NCI-H2196 (cell line): ENCODE measurements around the gene NKD1.
A peak's percentile ranks its signal among the peaks of the same experiment; 100 is the strongest.

ENCODE experiments used
- DNase-seq: peaks from one replicate; lab custom pipeline; 2025; ENCODE audit not compliant: unreplicated experiment; lab: John Stamatoyannopoulos, UW

The NKD1 gene

GRCh38 chr16:50643192-50643591 lies 95.0 kb downstream of the NKD1 start:
- no peak for DNase-seq

DNA sequence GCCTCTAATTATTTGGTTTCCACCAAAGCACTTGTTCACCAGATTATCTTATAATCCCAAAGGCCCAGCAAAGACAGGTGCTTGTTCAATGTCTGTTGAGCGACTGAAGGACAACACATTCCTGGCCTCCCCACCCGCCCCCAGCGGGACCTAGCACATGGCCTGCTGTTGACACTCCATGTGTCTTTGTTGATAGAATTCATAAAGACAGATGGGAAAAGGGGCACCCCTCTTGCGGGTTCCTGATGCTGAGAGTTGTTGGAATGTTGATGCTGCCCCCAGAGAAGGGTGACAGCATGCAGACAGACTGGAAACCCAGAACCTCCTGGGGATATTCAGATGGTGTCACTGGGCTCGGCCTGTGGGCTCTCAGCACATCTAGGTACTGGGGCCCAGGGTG lies 96.0 kb downstream of the NKD1 start:
- no peak for DNase-seq

GRCh38 chr16:50644729-50645128 lies 96.5 kb downstream of the NKD1 start:
- DNase-seq, result no peak

DNA sequence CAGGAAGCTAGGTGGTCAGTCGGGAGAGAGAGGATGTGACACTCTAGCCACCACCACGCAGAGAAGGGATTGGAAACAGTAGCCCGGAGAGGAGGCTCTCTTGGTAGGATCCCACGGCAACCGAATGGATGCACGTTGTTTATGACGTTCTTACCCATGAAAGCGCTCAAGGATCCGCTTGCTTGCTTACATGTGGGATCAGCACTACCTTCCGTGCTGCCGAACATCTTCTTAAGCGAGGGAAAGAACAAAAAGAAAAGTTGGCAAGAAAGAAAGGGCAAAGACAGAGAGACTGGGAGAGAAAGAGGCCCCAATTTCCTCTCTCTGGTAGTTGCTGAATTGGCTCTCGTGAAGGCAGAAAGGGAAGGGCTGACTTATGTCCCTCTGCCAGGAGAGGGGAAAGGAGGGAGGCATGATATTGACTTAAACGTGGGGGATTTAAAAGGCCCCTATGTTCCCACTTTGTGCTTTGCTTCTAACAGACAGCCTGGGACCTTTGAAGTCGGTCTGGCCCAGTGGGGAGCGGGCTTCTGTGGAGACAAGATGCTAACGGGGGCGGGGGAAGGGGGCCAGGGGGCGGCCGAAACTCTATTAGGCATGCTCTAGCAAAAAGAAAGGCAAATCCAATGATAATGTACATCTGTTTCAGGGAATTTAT lies 97.5 kb downstream of the NKD1 start:
- no peak for DNase-seq

DNA sequence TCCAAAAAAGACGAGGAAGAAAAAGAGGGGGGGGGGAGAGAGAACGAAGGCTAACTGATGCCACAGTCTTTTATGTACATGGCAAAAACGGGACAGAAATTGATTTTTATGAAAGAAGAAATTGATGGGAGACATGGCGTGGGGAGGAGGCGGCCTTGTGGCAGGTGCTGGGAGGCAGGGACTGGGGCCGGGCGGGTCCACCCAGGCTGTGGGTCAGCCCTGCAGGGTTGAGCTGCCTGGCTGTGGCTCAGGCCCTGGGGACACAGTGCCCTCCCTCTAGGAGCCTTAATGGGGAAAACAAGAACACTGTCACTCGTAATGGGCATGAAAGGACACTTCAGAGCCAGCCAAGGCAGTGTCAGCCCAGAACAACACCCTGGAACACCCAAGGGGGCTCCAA lies 98.1 kb downstream of the NKD1 start:
- DNase-seq, result no peak

DNA sequence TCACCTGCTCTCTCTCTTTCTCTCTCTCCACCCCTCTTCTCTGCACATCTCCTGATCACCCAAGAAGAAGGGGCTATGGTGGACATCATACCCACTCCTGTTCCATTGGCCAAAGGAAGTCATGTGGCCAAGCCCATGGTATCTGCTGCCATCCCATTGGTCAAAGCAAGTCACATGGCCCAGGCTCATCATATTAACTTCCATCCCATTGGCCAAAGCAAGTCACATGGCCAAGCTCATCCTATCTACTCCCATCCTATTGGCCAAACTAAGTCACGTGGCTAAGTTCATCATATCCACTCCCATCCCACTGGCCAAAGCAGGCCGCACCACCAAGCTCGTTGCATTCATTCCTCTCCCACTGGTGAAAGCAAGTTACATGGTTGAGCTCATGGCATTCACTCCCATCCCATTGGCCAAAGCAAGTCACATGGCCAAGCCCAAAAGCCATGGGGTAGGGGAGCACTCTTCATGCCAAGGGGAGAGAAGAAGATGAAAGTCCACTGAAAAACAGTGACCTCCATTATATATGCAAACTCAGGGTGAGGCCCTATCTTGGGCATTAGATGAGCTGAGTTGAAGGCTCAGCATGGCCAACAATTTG lies 103.7 kb downstream of the NKD1 start:
- no peak for DNase-seq

- no peak for DNase-seq
Measured at GRCh38 chr16:50652836-50653425, 104.7 kb downstream of the NKD1 start.

DNA sequence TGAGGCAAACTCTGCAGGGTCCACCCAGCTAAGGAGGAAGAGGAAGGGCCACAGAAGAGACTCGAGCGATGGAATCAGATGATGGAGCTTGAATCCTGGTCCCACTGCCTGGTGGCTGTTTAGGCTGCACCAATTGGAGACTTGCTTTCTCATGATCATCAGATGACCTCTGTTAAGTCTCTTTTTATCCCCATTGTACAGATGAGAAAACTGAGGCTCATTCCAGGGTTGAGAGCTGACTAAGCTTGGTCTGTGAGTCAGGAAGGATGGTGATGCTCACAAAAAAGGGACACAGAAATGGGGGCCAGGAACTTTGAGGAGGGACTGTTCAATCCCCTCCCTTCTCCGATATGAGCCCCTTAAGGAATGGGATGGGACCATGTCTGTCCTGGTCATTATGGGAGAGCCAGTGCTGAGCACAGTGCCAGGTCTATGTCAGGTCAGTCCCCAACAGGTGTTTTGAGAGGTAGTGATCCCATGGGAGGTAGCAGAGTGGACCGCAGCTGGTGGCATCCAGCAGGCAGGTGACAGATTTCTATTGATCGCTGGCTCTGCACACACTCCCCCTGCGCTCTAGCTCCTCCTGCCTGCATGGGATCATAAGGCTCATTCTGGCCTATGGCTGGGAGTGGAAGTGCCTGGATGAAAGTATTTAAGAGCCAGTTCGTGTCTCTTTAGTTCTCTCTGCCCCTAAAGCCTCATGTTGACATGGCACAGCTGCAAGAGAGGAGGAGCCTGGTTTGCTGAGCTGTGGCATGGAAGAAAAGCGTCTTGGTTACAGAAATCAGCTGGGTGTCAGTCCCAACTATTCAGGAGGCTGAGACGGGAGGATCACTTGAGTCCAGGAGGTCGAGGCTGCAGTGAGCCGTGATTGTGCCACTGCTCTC lies 105.7 kb downstream of the NKD1 start:
- no peak for DNase-seq

DNA sequence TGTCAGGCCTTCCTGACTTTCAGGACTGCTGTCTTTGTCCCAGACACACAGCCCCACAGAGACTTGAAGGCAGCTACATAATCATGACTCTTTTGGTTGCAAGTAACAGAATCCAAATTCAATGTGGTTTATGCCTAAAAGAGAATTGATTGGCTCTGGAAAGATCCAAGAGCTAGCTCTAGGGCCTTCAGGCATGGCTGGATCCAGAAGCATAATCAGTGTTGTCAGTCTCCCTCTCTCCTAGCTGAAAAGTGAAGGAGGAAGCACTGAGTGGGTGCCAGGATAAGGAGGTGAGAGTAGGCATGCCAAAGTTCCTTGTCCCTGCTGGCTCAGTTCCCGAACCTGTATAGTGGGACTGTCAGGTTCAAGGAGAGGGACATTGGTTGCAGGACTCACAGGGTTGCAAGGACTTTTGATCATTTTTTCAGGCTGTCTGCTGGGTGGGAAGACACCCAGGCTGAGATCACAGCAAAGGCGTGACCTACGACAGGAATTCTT lies 107.4 kb downstream of the NKD1 start:
- DNase-seq, result no peak

- DNase-seq, result no peak
Measured at GRCh38 chr16:50657241-50657640, 109.0 kb downstream of the NKD1 start.

- no peak for DNase-seq
Measured at GRCh38 chr16:50659806-50660205, 111.6 kb downstream of the NKD1 start.

DNA sequence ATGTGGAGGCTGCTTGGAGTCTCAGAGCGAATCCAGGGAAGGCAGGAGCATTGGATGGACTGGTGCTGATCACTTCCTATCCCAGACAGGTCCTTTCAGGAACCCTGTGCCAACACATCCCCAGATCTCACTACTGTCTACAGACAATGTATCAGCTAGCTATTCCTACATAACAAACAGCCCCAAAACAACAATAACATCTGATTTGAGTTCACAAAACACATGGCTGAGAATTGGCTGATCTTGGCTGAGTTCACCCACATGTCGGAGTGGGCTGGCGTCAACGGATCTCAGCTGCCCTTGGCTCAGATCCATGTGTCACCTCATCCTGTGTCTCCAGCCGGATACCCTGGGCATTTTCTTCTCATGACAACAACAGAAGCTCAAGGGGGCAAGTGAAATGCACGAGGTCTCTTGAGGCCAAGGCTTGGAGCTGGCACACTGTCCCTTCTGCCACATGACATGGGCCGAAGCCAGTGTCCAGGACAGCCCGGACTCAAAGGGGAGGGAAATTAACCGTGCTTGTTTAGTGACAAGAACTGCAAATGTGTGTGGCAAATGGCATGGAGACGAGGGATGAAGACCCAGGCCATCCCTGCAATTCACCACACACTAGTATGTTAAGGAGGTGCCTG lies 114.2 kb downstream of the NKD1 start:
- no peak for DNase-seq

DNA sequence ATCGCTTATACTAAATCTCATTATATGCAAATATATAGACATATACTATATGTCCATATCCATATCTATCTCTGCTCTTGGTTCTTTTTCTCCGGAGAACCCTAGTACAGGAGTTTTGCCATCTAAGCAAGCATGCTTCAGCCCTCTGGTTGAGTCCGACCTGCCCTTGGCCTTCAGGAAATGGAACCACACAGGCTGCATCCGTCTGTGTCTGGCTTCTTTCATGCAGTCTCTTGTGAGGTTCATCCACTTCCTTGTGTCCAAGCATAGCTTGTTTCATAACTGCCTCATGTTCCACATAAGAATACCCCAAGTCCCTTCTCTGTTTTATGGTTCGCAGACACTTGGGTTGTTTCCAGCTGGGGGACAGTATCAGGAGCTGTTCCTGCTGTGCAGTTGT lies 116.1 kb downstream of the NKD1 start:
- DNase-seq, result no peak

DNA sequence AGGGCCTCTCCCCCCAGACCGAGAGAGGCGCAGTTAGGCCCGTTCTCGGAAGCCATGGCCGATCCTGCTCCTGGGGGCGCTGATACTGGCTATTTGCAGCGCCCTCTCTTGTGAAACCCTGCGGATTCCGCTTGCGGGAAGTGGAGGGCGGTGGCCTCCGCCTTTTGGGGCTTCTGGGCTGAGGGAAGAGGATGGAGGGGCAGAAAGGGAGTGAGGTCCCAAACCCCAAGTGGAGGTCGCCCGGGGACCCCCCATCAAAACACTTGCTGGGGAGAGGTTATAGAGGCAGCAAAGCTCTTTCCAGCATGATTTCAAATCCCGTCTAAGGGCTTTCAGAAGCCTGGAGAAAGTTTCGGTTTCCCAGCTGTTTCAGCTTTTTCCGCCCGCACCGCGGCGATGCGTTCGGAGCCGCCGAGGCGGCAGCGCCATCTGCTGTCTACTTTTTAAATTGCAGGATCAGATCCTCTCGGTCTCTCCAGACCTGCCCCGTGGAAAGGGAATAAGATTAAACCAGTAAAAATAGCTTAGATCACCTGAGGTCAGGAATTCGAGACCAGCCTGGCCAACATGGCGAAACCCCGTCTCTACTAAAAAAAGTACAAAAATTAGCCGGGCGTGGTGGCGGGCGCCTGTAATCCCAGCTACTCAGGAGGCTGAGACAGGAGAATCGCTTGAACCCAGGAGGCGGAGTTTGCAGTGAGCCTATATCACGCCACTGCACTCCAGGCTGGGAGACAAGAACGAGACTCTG lies 117.1 kb downstream of the NKD1 start:
- DNase-seq, result peak; percentile 61

- no peak for DNase-seq
Measured at GRCh38 chr16:50666658-50667496, 118.7 kb downstream of the NKD1 start.

DNA sequence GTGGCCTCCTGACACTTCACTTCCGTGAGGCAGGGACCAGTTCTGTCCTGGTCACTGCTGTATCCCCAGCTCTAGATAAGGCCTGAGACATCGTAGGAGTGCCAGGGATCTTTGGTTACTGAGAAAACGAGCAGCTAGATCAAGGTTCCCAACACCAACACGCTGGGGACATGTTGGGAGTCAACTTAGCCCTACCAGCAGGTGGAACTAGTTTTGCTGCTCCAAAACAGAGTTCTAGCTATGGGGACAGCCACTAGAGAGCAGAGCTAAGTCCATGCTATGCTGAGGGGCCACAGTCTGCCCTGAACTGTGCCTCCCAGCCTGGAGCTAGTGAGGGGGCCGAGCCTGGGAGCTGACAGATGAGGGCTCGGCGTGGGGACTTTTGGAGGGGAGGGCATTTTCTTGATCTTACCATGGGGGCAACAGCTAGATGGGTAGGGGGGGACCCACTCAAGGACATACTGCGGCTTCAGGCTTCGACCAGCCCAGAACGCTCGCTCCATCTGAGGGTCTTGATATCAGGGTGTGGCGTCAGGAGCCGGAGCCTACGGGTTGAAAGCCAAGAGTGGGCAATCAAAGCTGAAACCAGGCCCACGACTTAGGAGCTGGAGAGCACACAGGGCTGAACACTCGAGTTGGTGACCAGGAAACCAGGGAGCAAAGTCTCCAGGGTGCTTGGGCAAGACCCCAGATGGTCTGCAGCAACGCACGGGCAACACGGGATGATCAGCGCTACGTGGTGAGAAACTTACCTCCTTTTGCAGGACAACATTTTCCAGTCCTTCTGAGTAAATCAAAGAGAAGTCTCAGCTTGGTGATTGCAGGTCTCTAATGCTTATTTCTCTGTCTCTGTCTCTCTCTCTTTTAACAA lies 119.5 kb downstream of the NKD1 start:
- no peak for DNase-seq

GRCh38 chr16:50668368-50669008 lies 120.3 kb downstream of the NKD1 start:
- DNase-seq, result no peak

DNA sequence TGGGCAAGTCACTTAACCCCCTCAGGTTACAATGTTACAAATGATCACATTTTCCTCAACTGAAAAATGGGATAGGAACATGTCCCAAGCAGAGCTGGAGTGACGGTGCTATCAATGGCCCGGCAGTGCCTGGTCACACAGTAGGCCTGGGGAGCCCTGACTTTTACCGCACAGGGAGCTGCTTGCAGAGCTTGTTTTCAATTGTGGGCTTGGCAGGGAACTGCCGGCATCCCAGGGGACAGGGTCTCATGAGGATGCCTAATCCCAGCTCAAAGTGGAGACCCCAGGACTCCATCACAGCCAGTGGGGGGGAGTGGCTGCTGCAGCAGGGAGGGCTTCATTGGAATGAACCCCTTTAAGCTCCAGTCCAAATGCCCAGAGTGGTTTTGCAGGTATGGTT lies 121.5 kb downstream of the NKD1 start:
- DNase-seq, result no peak
